ENCODE measurements around the gene PIGZ.

Gene PIGZ

GRCh38 chr3:196981657-196982056, 13.0 kb upstream of the PIGZ start:
- DNase-seq, result no peak

GRCh38 chr3:196979545-196979944, 10.9 kb upstream of the PIGZ start:
- no peak for DNase-seq

GRCh38 chr3:196976941-196977340, 8.3 kb upstream of the PIGZ start:
- DNase-seq, result no peak

- no peak for DNase-seq
These were observed 6.7 kb upstream of the PIGZ start for GRCh38 chr3:196975349-196975748.

GRCh38 chr3:196974661-196975060, 6.0 kb upstream of the PIGZ start:
- no peak for DNase-seq

- no peak for DNase-seq
These were observed 2.6 kb upstream of the PIGZ start for GRCh38 chr3:196971094-196971698.

GRCh38 chr3:196970547-196971093, 2.0 kb upstream of the PIGZ start:
- DNase-seq, result no peak

- DNase-seq, result peak; percentile 85
These were observed 1.3 kb upstream of the PIGZ start for GRCh38 chr3:196969660-196970546.

- DNase-seq, result peak; percentile 69
These were observed 564 bp upstream of the PIGZ start for GRCh38 chr3:196969134-196969659.

- no peak for DNase-seq
These were observed 1.0 kb downstream of the PIGZ start for GRCh38 chr3:196967412-196968232.

GRCh38 chr3:196966526-196967401, 1.9 kb downstream of the PIGZ start:
- no peak for DNase-seq

- no peak for DNase-seq
These were observed 2.8 kb downstream of the PIGZ start for GRCh38 chr3:196965804-196966173.

GRCh38 chr3:196965112-196965803, 3.4 kb downstream of the PIGZ start:
- DNase-seq, result no peak

GRCh38 chr3:196963631-196963953, 5.0 kb downstream of the PIGZ start:
- no peak for DNase-seq

GRCh38 chr3:196962930-196963630, 5.6 kb downstream of the PIGZ start:
- DNase-seq, result no peak

- no peak for DNase-seq
These were observed 6.3 kb downstream of the PIGZ start for GRCh38 chr3:196962108-196962929.

GRCh38 chr3:196954832-196955231, 13.8 kb downstream of the PIGZ start:
- DNase-seq, result no peak

- DNase-seq, result no peak
These were observed 17.3 kb downstream of the PIGZ start for GRCh38 chr3:196951371-196951770.

GRCh38 chr3:196949750-196950149, 18.9 kb downstream of the PIGZ start:
- DNase-seq, result no peak

- DNase-seq, result no peak
These were observed 19.4 kb downstream of the PIGZ start for GRCh38 chr3:196949285-196949619.
